Activated naive CD4-positive, alpha-beta T cell treated with anti-CD3 and anti-CD28 coated beads, Interleukin-2, amount 10 ng/mL, durations not matched to agents 7 days and 5 days (primary cell): Measurements from ENCODE around the gene ZCCHC17.
"Not testable (repeated sequence)": the region's sequence is repeated elsewhere in the genome, so short reads cannot be mapped to it uniquely, and the experiment has no call there.

Source experiments
- CTCF ChIA-PET: fragments of 350-600 bp; sonication (Branson Sonifier 250); formaldehyde crosslinking; loops from one replicate; lab custom pipeline; 2021; ENCODE audit warnings: antibody characterized with exemption; lab: Charles Lee
- DNase-seq: peaks from one replicate; pipeline ENCODE4 v3.0.0-alpha.2; 2020
- H3K27ac Mint-ChIP-seq: one replicate; pipeline ENCODE4 v1.8.0; 2021; ENCODE audit warnings: mild to moderate bottlenecking, moderate library complexity, mixed read lengths
- H3K27me3 Mint-ChIP-seq: one replicate; pipeline ENCODE4 v1.8.0; 2021; ENCODE audit warnings: mild to moderate bottlenecking, mixed read lengths
- H3K36me3 Mint-ChIP-seq: one replicate; pipeline ENCODE4 v1.8.0; 2021; ENCODE audit warnings: mixed read lengths
- H3K4me1 Mint-ChIP-seq: one replicate; pipeline ENCODE4 v1.8.0; 2021; ENCODE audit warnings: mixed read lengths
- H3K4me3 Mint-ChIP-seq: one replicate; pipeline ENCODE4 v1.8.0; 2021; ENCODE audit warnings: mild to moderate bottlenecking, moderate library complexity, mixed read lengths
- H3K9me3 Mint-ChIP-seq: one replicate; pipeline ENCODE4 v1.8.0; 2021; ENCODE audit warnings: mixed read lengths

ZCCHC17 gene

GRCh38 chr1:31296486-31297276 is at the start of gene ZCCHC17, which contains the start of gene SNRNP40:
Gene ZCCHC17 (plus strand): TSS chr1:31297032. CDS start chr1:31310099, 13,067 bp downstream.
Gene SNRNP40 (minus strand): TSS chr1:31296788. CDS start chr1:31296751, 37 bp downstream.
- Mint-ChIP-seq H3K27ac (no peak within 1 kb of the TSS), H3K4me1 (peaks cover 27% of the 10 kb centered on the region), H3K36me3 (peaks cover 33% of the 10 kb centered on the region), H3K4me3 (no peak within 1 kb of the TSS), H3K27me3 (no peaks in the 10 kb centered on the region), H3K9me3 (no peaks in the 10 kb centered on the region)
- CTCF ChIA-PET: interaction anchor here (2.0 kb wide), 1 partner anchor 11 kb away, joined by 5 read pairs; no protein-coding TSS in a partner anchor
- DNase-seq: peak; percentile 97

- Mint-ChIP-seq H3K36me3 (no peaks in the 10 kb centered on the region), H3K4me3 (no peak overlapping the region), H3K9me3 (no peaks in the 10 kb centered on the region), H3K4me1 (no peaks in the 10 kb centered on the region), H3K27me3 (peaks cover 3% of the 10 kb centered on the region), H3K27ac (no peak overlapping the region)
- no peak for DNase-seq
- CTCF ChIA-PET: no interaction called here
These were observed 48.6 kb upstream of the ZCCHC17 start for GRCh38 chr1:31248276-31248675.

GRCh38 chr1:31249854-31250253 is 47.0 kb upstream of the ZCCHC17 start:
- CTCF ChIA-PET: interaction anchor here (1.1 kb wide), 1 partner anchor 28 kb away, joined by 4 read pairs; no protein-coding TSS in a partner anchor
- Mint-ChIP-seq H3K4me3 (no peak overlapping the region), H3K4me1 (no peaks in the 10 kb centered on the region), H3K36me3 (no peaks in the 10 kb centered on the region), H3K27me3 (no peaks in the 10 kb centered on the region), H3K27ac (no peak overlapping the region), H3K9me3 (no peaks in the 10 kb centered on the region)
- DNase-seq: no peak

GRCh38 chr1:31257213-31257612 is 39.6 kb upstream of the ZCCHC17 start:
- no peaks in the 10 kb centered on the region for H3K27me3 Mint-ChIP-seq

GRCh38 chr1:31258581-31258980 is 38.3 kb upstream of the ZCCHC17 start:
- Mint-ChIP-seq H3K4me1 (no peaks in the 10 kb centered on the region), H3K4me3 (no peak overlapping the region), H3K27ac (peak overlapping the region; percentile 8), H3K36me3 (peaks cover 37% of the 10 kb centered on the region), H3K9me3 (no peaks in the 10 kb centered on the region), H3K27me3 (no peaks in the 10 kb centered on the region)
- no peak for DNase-seq
- CTCF ChIA-PET: no interaction called here

More at GRCh38 chr1:31257213-31257612, 39.6 kb upstream of the ZCCHC17 start:
- H3K4me3 Mint-ChIP-seq: no peak overlapping the region
- CTCF ChIA-PET: no interaction called here
- no peaks in the 10 kb centered on the region for H3K9me3 Mint-ChIP-seq
- no peak for DNase-seq
- no peak overlapping the region for H3K27ac Mint-ChIP-seq
- no peaks in the 10 kb centered on the region for H3K4me1 Mint-ChIP-seq
- peaks cover 34% of the 10 kb centered on the region for H3K36me3 Mint-ChIP-seq

GRCh38 chr1:31259746-31260145 is 37.1 kb upstream of the ZCCHC17 start:
- Mint-ChIP-seq H3K27ac (no peak overlapping the region), H3K36me3 (peaks cover 40% of the 10 kb centered on the region), H3K4me3 (no peak overlapping the region), H3K4me1 (no peaks in the 10 kb centered on the region), H3K9me3 (no peaks in the 10 kb centered on the region), H3K27me3 (no peaks in the 10 kb centered on the region)
- DNase-seq: no peak
- CTCF ChIA-PET: no interaction called here

- no peak for DNase-seq
- CTCF ChIA-PET: interaction anchor here (0.7 kb wide), 1 partner anchor 254 kb away, joined by 3 read pairs; no protein-coding TSS in a partner anchor
- Mint-ChIP-seq H3K27me3 (no peaks in the 10 kb centered on the region), H3K4me1 (no peaks in the 10 kb centered on the region), H3K4me3 (no peak overlapping the region), H3K27ac (no peak overlapping the region), H3K9me3 (no peaks in the 10 kb centered on the region), H3K36me3 (peaks cover 51% of the 10 kb centered on the region)
These were observed 34.9 kb upstream of the ZCCHC17 start for GRCh38 chr1:31261916-31262315.

- H3K36me3 Mint-ChIP-seq: peaks cover 55% of the 10 kb centered on the region
- H3K4me3 Mint-ChIP-seq, CTCF ChIA-PET, H3K4me1 Mint-ChIP-seq, DNase-seq, H3K27ac Mint-ChIP-seq, H3K27me3 Mint-ChIP-seq, H3K9me3 Mint-ChIP-seq: not testable (repeated sequence)
These were observed 34.4 kb upstream of the ZCCHC17 start for GRCh38 chr1:31262393-31262792.

- Mint-ChIP-seq H3K36me3 (peaks cover 51% of the 10 kb centered on the region), H3K27me3 (no peaks in the 10 kb centered on the region)
- CTCF ChIA-PET: no interaction called here
These were observed 33.4 kb upstream of the ZCCHC17 start for GRCh38 chr1:31263408-31263807.

GRCh38 chr1:31264790-31265386 is 31.9 kb upstream of the ZCCHC17 start:
- DNase-seq: no peak
- H3K27ac Mint-ChIP-seq: no peak overlapping the region
- H3K4me3 Mint-ChIP-seq: no peak overlapping the region
- H3K27me3 Mint-ChIP-seq: no peaks in the 10 kb centered on the region
- no peaks in the 10 kb centered on the region for H3K9me3 Mint-ChIP-seq
- H3K36me3 Mint-ChIP-seq: peaks cover 49% of the 10 kb centered on the region
- CTCF ChIA-PET: no interaction called here
- H3K4me1 Mint-ChIP-seq: no peaks in the 10 kb centered on the region

More at GRCh38 chr1:31263408-31263807, 33.4 kb upstream of the ZCCHC17 start:
- Mint-ChIP-seq H3K27ac (no peak overlapping the region), H3K4me3 (no peak overlapping the region), H3K9me3 (no peaks in the 10 kb centered on the region), H3K4me1 (no peaks in the 10 kb centered on the region)
- no peak for DNase-seq

- peaks cover 52% of the 10 kb centered on the region for H3K36me3 Mint-ChIP-seq
- no peaks in the 10 kb centered on the region for H3K27me3 Mint-ChIP-seq
- CTCF ChIA-PET: no interaction called here
These were observed 30.3 kb upstream of the ZCCHC17 start for GRCh38 chr1:31266547-31266946.

GRCh38 chr1:31272369-31272768 is 24.5 kb upstream of the ZCCHC17 start:
- CTCF ChIA-PET: interaction anchor here (0.9 kb wide), 1 partner anchor 123 kb away, joined by 4 read pairs; no protein-coding TSS in a partner anchor
- Mint-ChIP-seq H3K27ac (no peak overlapping the region), H3K4me1 (no peaks in the 10 kb centered on the region)

More at GRCh38 chr1:31266547-31266946, 30.3 kb upstream of the ZCCHC17 start:
- H3K27ac Mint-ChIP-seq: no peak overlapping the region
- no peaks in the 10 kb centered on the region for H3K4me1 Mint-ChIP-seq
- no peak for DNase-seq
- no peak overlapping the region for H3K4me3 Mint-ChIP-seq
- no peaks in the 10 kb centered on the region for H3K9me3 Mint-ChIP-seq

GRCh38 chr1:31273619-31274018 is 23.2 kb upstream of the ZCCHC17 start:
- DNase-seq: no peak
- no peaks in the 10 kb centered on the region for H3K4me1 Mint-ChIP-seq
- CTCF ChIA-PET: no interaction called here
- H3K9me3 Mint-ChIP-seq: no peaks in the 10 kb centered on the region
- no peak overlapping the region for H3K4me3 Mint-ChIP-seq
- H3K36me3 Mint-ChIP-seq: peaks cover 43% of the 10 kb centered on the region
- no peak overlapping the region for H3K27ac Mint-ChIP-seq
- H3K27me3 Mint-ChIP-seq: no peaks in the 10 kb centered on the region

More at GRCh38 chr1:31272369-31272768, 24.5 kb upstream of the ZCCHC17 start:
- Mint-ChIP-seq H3K4me3 (no peak overlapping the region), H3K27me3 (no peaks in the 10 kb centered on the region), H3K36me3 (peaks cover 42% of the 10 kb centered on the region), H3K9me3 (no peaks in the 10 kb centered on the region)
- DNase-seq: no peak

- H3K27me3 Mint-ChIP-seq, H3K9me3 Mint-ChIP-seq, CTCF ChIA-PET, DNase-seq, H3K4me1 Mint-ChIP-seq, H3K4me3 Mint-ChIP-seq, H3K27ac Mint-ChIP-seq: not testable (repeated sequence)
- H3K36me3 Mint-ChIP-seq: peaks cover 39% of the 10 kb centered on the region
These were observed 14.4 kb upstream of the ZCCHC17 start for GRCh38 chr1:31282426-31282825.
